Central memory CD4-positive, alpha-beta T cell (primary cell): ENCODE measurements around the gene COL5A1.

Experiments used
- DNase-seq: peaks from one replicate; pipeline ENCODE4 v3.0.0; 2022

COL5A1 gene

DNA sequence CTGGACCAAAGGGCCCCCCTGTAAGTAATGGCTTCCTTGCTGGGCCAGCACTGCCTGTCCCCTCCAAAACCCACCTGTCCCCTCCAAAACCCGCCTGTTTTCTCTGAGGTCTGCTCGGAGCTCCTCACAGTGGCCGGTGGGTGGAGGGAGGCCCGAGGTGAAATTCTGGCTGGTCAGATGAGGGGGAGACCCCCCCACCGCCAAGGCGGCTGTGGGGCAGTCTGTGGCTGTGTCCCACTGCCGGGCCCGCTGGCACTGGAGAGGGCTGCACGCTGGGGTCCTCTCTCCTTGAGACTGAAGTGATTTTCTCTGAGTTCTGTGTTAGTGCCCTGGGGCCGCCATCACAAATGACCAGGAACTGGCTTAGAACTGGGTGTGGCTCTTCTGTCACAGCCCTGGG is 155.3 kb downstream of the COL5A1 start:
- DNase-seq, result no peak

- no peak for DNase-seq
These were observed 159.3 kb downstream of the COL5A1 start for GRCh38 chr9:134800791-134801339.

DNA sequence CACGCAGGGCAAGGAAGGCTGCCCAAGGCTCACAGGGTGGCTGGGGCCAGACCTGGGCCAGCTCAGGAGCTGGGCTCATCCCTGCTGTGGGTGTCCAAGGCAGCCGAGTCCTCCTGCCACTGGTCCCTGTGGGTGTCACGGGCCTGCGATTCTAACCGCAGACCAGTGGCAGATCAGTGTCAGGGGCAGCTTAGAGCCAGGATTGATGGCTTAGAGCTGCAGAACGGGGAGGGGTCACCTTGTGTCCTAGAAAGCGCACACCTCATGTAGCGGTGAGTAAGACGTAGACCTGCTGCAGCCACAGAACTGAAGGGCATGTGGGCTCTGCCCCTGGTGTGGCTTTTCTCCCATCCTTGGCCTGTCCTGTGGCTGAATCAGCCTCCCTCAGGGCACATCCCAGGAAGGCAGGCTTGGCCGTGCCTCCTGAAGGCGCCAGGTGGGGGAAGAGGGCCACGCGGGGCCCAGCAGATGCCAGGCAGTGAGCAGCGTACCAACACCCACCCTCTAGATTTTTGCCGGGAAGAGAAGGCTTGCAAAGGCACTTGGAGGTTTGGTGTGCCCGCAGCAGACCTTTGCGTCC is 160.7 kb downstream of the COL5A1 start:
- no peak for DNase-seq

- no peak for DNase-seq
These were observed 163.3 kb downstream of the COL5A1 start for GRCh38 chr9:134804871-134805270.

DNA sequence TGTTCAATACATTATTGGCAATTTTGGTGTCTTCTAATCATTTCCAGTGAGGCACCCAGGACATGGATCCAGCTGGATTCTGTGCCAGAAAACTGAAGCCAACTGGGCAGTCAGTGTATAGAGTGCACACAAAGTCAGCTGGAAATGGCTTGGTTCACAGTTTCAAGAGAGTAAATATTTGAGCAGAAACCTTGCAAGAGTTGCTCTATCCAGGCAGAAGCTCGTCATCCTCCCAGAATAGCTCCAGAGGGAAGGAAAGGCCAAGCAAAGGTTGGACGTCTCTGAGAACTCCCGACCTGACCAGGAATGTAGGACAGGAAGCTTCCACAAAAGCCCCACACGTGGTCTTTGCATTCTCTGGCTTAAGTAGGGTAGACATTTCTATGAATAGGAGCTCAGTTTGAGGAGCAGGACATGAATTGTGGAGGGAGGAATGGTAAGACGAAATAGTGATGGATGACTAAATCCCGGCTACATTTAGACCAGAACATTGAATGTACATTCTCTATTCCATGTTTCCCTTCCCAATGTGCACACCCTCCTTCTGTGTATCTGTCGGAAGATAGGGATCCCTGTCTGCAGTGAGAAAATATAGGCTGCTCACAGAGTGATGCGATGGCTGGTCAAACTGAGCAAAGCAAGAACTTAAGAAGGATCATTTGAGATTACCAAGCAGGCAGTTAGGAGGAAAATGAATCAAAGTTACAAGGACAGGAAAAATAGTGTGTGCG is 166.3 kb downstream of the COL5A1 start:
- DNase-seq, result no peak

GRCh38 chr9:134808447-134808792 is 166.8 kb downstream of the COL5A1 start:
- no peak for DNase-seq

DNA sequence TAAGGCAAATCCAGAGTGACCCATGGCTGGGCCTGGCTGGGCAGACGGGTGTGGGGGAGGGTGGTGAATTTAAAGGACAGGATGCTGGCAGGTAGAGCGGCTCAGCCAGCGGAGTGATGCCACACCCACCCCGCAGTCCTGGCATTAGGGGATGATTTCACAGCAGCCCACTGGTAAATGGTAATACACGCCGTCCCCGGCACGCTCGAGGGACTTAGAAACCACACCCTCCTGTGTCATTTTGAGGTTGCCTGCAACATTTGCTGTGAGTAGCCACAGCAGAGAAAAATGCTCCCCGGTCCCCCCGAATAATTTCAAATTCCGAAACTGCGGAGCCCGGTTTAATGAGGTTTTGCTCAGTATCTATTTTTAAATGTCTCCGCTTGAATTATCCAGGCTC is 167.7 kb downstream of the COL5A1 start:
- no peak for DNase-seq

DNA sequence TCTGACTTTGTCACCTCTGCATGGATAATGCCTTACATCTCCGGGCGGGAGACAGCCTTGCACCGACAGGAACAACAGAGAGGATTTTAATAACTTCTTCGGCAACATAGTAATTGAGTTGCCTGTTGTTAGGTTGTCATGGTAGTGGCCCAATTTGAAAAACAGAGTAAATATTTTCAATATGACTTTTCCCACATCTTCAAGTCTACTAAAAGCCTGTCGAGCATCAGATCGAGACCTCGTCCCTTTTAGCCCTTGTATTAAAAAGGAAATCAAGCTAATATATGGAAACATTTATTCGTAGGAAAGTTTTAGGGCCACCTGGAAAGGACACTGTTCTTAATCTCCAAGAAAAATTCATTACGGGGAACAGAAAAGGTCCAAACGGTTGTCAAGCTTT is 168.2 kb downstream of the COL5A1 start:
- no peak for DNase-seq

- no peak for DNase-seq
These were observed 169.6 kb downstream of the COL5A1 start for GRCh38 chr9:134811079-134811672.

GRCh38 chr9:134811673-134812342 is 170.2 kb downstream of the COL5A1 start:
- DNase-seq, result no peak

- no peak for DNase-seq
These were observed 170.7 kb downstream of the COL5A1 start for GRCh38 chr9:134812343-134812673.

DNA sequence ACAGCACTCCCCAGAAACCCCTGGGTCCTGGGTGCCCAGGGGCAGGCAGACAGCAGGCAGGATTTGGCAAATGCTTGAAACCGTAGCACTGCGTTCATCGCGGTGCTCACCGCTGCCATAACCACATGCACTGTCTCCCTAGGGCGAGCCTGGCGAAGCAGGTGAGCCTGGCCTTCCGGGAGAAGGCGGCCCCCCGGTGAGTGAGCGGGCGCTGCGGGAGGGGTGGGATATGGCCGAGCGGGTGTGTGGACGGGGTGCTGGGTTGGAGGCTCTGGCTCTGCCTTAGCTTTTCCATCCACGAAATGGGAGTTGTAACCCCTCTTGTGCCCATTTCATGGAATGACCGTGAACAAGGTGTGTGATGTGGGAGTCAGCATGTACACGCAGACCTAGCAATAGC is 172.2 kb downstream of the COL5A1 start:
- no peak for DNase-seq

DNA sequence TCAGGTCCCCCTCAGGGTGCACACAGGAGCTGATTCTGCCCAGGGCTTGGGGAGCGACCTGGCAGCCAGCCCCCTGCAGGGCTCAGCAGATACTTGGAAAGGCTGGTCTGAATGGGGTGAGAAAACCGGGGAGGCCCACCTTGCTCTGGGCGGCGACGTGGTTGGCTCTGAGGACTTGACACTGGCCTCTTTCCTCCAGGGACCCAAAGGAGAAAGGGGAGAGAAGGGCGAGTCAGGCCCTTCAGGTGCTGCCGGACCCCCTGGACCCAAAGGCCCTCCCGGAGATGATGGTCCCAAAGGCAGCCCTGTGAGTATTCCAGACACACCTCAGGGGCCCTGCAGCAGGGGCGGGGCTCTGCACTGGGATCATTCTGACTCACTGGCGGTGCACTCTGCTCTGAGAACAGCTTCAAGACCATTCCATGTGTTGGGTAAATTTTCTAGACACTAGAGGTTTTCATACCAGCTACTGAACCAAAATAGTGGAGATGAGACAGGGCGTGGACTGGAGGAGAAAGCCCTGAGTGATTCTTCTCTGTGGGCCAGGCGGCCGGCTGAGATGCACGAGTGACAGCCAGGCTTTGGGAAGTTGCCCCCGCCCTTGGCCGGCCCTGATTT is 173.1 kb downstream of the COL5A1 start:
- no peak for DNase-seq

- no peak for DNase-seq
These were observed 174.0 kb downstream of the COL5A1 start for GRCh38 chr9:134815435-134816214.

GRCh38 chr9:134816264-134816663 is 174.7 kb downstream of the COL5A1 start:
- no peak for DNase-seq

DNA sequence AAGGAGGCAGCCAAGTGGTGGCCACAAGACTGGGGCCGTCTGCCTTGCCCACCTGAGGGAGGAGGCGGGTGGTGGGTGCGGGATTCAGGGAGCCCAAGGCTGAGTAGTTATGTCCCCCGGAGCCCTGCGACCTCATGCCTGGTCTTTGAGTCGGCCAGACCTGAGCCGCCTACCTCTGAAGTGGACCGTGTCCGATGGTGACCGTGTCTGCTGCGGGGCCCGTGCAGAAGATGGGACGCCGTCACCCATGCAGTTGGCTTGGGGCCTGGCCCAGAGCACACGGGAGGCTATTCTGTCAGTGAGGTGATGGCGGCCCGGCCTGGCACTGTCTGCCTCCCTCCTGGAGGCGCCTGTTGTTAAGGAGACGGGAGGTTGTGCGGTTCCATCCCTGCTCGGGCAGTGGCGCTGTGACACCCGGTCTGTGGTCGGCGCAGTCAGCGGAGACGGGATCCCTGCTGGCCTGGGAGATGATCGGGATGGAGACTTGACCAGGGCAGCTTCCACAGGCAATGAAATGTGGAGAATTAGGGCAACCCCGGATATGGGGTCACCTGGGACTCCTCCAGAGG is 176.5 kb downstream of the COL5A1 start:
- DNase-seq, result no peak

DNA sequence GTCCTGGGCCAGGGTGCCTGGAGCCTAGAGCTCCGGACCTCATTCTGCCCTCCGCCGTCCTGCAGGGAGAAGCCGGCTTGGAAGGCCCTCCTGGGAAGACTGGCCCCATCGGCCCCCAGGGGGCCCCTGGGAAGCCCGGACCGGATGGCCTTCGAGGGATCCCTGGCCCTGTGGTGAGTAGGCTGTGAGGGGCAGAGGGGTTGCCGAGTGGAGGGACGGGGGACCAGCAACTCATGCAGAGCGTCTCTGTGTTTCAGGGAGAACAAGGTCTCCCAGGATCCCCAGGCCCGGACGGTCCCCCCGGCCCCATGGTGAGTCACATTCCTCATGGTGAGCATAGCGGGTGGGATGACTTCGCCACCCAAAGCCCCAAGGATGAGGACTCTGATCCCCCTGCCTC is 177.0 kb downstream of the COL5A1 start:
- DNase-seq, result no peak

DNA sequence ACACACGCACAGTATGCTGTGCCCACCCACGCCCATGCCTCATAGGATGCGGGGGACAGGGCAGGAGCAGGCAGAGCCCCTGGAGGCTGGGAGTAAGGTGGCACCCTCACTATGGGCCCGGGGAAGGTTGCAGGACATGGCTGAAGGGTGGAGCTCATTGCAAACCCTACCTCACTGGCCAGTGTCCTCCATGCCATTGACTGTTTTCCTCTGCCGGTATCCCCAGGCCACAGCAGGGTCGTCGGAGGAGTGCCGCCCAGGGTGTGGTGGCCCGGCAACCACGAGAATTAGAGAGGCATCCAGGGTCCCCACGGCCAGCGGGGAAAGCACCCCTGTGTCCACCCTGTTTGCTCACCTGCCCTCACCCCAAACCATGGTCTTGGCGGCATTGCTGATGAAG is 179.3 kb downstream of the COL5A1 start:
- no peak for DNase-seq

DNA sequence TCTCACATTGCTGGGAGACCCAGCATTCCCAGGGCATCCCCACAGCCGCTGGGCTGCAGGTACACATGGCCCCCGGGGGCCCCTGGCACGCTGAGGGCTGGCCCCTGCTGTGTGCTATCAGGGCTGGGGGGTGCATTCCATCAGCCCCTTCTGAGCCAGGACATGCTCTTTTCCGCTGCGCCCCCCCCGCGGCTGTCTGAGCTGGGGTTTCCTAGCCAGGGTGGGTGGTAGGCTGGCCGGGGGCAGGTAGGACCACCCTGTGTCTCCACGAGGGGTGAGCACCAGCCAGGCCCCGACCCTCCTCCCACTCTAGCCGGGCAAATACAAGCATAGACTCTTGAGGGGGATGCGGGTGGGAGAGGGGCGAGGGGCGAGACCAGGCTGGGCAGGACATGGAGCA is 180.9 kb downstream of the COL5A1 start:
- no peak for DNase-seq

GRCh38 chr9:134823623-134824022 is 182.0 kb downstream of the COL5A1 start:
- DNase-seq, result no peak

DNA sequence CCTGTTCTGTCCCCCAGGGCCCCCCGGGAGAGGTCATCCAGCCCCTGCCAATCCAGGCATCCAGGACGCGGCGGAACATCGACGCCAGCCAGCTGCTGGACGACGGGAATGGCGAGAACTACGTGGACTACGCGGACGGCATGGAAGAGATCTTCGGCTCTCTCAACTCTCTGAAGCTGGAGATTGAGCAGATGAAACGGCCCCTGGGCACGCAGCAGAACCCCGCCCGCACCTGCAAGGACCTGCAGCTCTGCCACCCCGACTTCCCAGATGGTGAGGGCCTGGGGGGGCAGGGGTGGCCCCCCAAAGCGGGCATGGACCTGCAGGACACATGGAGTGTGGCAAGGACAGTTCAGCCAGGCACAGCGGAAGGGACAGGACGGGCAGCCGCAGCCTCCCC is 183.0 kb downstream of the COL5A1 start:
- no peak for DNase-seq

DNA sequence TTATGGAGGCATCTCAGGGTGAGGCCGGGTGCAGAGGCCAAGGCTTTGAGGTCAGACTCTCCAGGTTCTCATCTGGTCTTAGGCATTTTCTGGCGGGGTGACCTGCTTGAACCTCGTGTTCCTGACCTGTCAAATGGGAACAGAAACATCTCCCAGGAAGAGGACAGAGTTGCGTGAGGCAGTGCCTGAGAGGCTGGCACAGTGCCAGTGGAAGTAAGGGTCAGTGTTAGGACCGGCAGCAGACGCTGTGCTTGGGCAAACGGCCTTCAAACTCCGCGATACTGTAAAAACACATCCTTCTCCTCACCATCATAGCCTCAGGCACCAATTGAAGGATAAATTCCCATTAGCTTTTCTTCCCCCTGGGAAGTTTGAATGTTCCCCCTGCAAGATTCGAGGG is 183.4 kb downstream of the COL5A1 start:
- DNase-seq, result no peak
